Fibroblast of the aortic adventitia (primary cell): Measurements from ENCODE around the gene NUP188. TPM values are rescaled to one million over a fixed set of nuclear protein-coding genes. Genes with fewer than 3 reads are reported as not detected.

Experiments
- DNase-seq: peaks from one replicate; pipeline ENCODE4 v3.0.0-alpha.2; 2010; ENCODE audit warnings: low read depth
- H3K4me3 ChIP-seq: 2 replicates; pipeline ENCODE4 v1.5.1; 2011; ENCODE audit warnings: low read depth, mild to moderate bottlenecking, control low read depth, low read length, moderate library complexity
- total RNA-seq: library from RNA; depleted of rRNA; stranded (reverse); fragments of >200 nt; gene quantifications from 2 replicates; pipeline ENCODE4 v1.2.3, GENCODE V29; 2012; ENCODE audit warnings: low replicate concordance
- TF ChIP-seq, protein P1 (sequence below): IDR thresholded peaks from 2 replicates; pipeline ENCODE4 v1.5.1; 2011; ENCODE audit warnings: mild to moderate bottlenecking, low read length, control low read depth, inconsistent platforms; ENCODE audit not compliant: insufficient read depth

The NUP188 gene
- total RNA-seq, 1 donor = 69.1 TPM

GRCh38 chr9:128933731-128934130, 13.8 kb upstream of the NUP188 start:
- TF ChIP-seq, protein P1, sequence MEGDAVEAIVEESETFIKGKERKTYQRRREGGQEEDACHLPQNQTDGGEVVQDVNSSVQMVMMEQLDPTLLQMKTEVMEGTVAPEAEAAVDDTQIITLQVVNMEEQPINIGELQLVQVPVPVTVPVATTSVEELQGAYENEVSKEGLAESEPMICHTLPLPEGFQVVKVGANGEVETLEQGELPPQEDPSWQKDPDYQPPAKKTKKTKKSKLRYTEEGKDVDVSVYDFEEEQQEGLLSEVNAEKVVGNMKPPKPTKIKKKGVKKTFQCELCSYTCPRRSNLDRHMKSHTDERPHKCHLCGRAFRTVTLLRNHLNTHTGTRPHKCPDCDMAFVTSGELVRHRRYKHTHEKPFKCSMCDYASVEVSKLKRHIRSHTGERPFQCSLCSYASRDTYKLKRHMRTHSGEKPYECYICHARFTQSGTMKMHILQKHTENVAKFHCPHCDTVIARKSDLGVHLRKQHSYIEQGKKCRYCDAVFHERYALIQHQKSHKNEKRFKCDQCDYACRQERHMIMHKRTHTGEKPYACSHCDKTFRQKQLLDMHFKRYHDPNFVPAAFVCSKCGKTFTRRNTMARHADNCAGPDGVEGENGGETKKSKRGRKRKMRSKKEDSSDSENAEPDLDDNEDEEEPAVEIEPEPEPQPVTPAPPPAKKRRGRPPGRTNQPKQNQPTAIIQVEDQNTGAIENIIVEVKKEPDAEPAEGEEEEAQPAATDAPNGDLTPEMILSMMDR = no peak
- H3K4me3 ChIP-seq = no peak overlapping the region
- no peak for DNase-seq

GRCh38 chr9:128936171-128936865, 11.2 kb upstream of the NUP188 start:
- TF ChIP-seq, protein P1 = no peak
- DNase-seq = no peak
- no peak overlapping the region for H3K4me3 ChIP-seq

DNA sequence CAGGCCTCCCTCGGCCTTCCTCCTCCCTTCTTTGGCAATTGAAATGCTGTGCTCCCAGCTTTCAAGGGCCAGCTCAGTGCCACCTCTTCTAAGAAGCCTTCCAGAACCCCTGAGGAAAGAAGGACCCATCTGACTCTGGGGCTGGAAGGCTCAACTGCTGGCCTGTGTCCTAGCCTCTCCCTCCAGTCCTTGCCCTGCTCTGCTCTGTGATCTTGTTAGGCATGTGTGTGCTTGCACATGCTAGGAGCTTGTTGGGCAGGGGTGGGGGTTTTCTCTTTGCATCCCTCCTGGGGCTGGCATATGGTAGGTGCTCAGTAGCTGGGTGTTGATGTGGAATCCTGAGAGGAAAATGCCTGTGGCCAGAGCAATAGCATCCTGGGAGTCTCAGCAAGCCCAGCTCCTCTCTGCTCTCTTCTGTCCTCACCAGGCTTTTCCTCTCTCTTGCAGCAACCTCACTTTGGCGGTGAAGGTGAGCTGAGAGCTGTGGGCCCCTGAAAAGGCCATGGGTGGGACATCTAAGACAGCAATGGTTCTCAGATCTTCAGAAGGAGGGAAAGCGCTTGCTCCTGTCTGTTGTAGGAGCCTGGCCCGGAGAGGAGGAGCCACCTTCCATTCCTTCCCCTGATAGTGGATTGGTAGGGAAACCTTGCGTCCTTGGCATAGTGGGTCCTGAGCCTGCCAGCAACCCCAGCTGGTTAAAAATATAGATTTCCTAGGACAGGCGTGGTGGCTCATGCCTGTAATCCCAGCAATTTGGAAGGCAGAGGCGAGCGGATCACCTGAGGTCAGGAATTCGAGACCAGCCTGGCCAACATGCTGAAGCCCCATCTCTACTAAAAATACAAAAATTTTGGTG, 10.0 kb upstream of the NUP188 start:
- DNase-seq = no peak
- TF ChIP-seq, protein P1 = no peak
- H3K4me3 ChIP-seq = no peak overlapping the region

- no peak for DNase-seq
- H3K4me3 ChIP-seq = no peak overlapping the region
- TF ChIP-seq, protein P1 = no peak
Observed at GRCh38 chr9:128940271-128940921, 7.1 kb upstream of the NUP188 start.

DNA sequence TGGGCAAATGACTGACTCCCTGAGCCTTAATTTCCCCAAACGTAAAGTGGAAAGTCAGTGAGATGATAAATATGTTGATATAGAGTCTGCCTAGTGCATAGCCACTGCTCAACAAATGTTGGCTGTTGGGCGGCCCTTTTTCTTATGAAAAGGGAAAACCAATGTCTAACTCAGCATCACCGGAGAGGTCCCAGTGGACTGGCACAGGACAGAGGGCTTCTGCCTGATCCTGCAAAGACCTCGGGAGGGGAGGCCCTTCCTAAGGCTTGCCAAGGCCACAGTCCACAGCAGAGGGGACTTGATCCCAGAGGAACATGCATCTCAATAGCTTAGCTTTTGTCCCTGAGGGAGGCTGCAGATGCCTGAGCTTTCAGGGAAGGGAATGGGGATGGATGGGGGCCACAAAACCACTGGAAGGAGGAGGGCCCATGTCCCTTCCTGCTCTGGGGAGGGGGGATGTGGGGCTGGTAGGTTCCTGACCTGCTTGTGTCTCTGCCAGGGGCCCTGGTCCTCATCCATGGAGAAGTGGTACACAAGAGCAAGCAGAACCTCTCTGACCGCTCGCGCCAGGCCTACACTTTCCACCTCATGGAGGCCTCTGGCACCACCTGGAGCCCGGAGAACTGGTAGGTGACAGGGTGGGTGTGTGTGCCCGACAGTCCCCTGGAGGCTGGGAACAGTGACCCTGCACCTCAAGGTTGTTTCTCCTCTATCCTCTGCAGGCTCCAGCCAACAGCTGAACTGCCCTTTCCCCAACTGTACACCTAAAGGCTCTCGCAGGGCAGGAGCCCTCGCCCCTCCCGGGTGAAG, 6.3 kb upstream of the NUP188 start:
- TF ChIP-seq, protein P1 = no peak

More for the DNA sequence above, 6.3 kb upstream of the NUP188 start:
- H3K4me3 ChIP-seq = no peak overlapping the region
- DNase-seq = no peak
